Right hindlimb (tissue), 1 donor: Measurements from ENCODE around the gene PCLO.
"Not testable (repeated sequence)": the region's sequence is repeated elsewhere in the genome, so short reads cannot be mapped to it uniquely, and the experiment has no call there.

Source experiments
- DNase-seq: peaks from one replicate; pipeline ENCODE4 v3.0.0-alpha.2; 2018

Gene PCLO

GRCh38 chr7:82726038-82726800 lies 436.5 kb downstream of the PCLO start:
- DNase-seq, result no peak

GRCh38 chr7:82723411-82723810 lies 439.3 kb downstream of the PCLO start:
- no peak for DNase-seq

GRCh38 chr7:82722946-82723345 lies 439.7 kb downstream of the PCLO start:
- no peak for DNase-seq

- no peak for DNase-seq
Measured at GRCh38 chr7:82715344-82715743, 447.3 kb downstream of the PCLO start.

GRCh38 chr7:82714883-82715282 lies 447.8 kb downstream of the PCLO start:
- DNase-seq, result no peak

GRCh38 chr7:82713506-82713905 lies 449.2 kb downstream of the PCLO start:
- DNase-seq, result no peak

GRCh38 chr7:82706344-82706743 lies 456.3 kb downstream of the PCLO start:
- DNase-seq, result not testable (repeated sequence)

GRCh38 chr7:82705517-82706260 lies 457.0 kb downstream of the PCLO start:
- no peak for DNase-seq

- DNase-seq, result no peak
Measured at GRCh38 chr7:82704121-82704520, 458.6 kb downstream of the PCLO start.
